ENCODE results near the gene FMO4.
"Not testable (repeated sequence)": the region's sequence is repeated elsewhere in the genome, so short reads cannot be mapped to it uniquely, and the experiment has no call there.

The FMO4 gene

GRCh38 chr1:171372418-171373084 is 58.6 kb downstream of the FMO4 start:
- H3K4me1 ChIP-seq, result no peaks in the 10 kb centered on the region
- H3K9ac ChIP-seq, result no peak overlapping the region
- H3K9me3 ChIP-seq (ENCODE audit: control insufficient read depth, low read length), result no peaks in the 10 kb centered on the region
- peak overlapping the region; percentile 42 for H3K27ac ChIP-seq
- no peak overlapping the region for H2AFZ ChIP-seq
- no peak overlapping the region for H3K4me2 ChIP-seq (ENCODE audit: low read length)
- H3K27me3 ChIP-seq (ENCODE audit: control insufficient read depth, insufficient read depth, low read length), result no peaks in the 10 kb centered on the region
- TF ChIP-seq CTCF (IDR thresholded peaks at IDR 0.05), result no peak
- no peak overlapping the region for H3K4me3 ChIP-seq (ENCODE audit: low read depth, low read length)
- no peaks in the 10 kb centered on the region for H3K79me2 ChIP-seq
- H3K36me3 ChIP-seq (ENCODE audit: control insufficient read depth, insufficient read depth, low read length), result no peaks in the 10 kb centered on the region

- not testable (repeated sequence) for H3K4me2 ChIP-seq (ENCODE audit: low read length); H2AFZ ChIP-seq; H3K27me3 ChIP-seq (ENCODE audit: control insufficient read depth, insufficient read depth, low read length); H3K36me3 ChIP-seq (ENCODE audit: control insufficient read depth, insufficient read depth, low read length); H3K9me3 ChIP-seq (ENCODE audit: control insufficient read depth, low read length); H3K9ac ChIP-seq; H3K4me1 ChIP-seq; H3K4me3 ChIP-seq (ENCODE audit: low read depth, low read length); H3K27ac ChIP-seq; H3K79me2 ChIP-seq
These were observed 59.6 kb downstream of the FMO4 start for GRCh38 chr1:171373357-171374122.

GRCh38 chr1:171379846-171380245 is 65.9 kb downstream of the FMO4 start:
- Histone ChIP-seq H3K9me3 (ENCODE audit: control insufficient read depth, low read length) (no peaks in the 10 kb centered on the region), H3K27me3 (ENCODE audit: control insufficient read depth, insufficient read depth, low read length) (no peaks in the 10 kb centered on the region), H3K9ac (no peak overlapping the region), H3K79me2 (no peaks in the 10 kb centered on the region), H3K36me3 (ENCODE audit: control insufficient read depth, insufficient read depth, low read length) (no peaks in the 10 kb centered on the region), H3K27ac (no peak overlapping the region), H3K4me2 (ENCODE audit: low read length) (no peak overlapping the region), H2AFZ (no peak overlapping the region), H3K4me1 (no peaks in the 10 kb centered on the region), H3K4me3 (ENCODE audit: low read depth, low read length) (no peak overlapping the region)
- no peak for TF ChIP-seq CTCF (IDR thresholded peaks at IDR 0.05)

GRCh38 chr1:171381866-171382210 is 67.9 kb downstream of the FMO4 start:
- H3K4me1 ChIP-seq, result no peaks in the 10 kb centered on the region
- no peaks in the 10 kb centered on the region for H3K36me3 ChIP-seq (ENCODE audit: control insufficient read depth, insufficient read depth, low read length)
- H3K9ac ChIP-seq, result no peak overlapping the region
- no peak overlapping the region for H3K4me2 ChIP-seq (ENCODE audit: low read length)
- no peak for TF ChIP-seq CTCF (IDR thresholded peaks at IDR 0.05)
- H3K79me2 ChIP-seq, result no peaks in the 10 kb centered on the region
- no peaks in the 10 kb centered on the region for H3K27me3 ChIP-seq (ENCODE audit: control insufficient read depth, insufficient read depth, low read length)
- H3K4me3 ChIP-seq (ENCODE audit: low read depth, low read length), result no peak overlapping the region
- H3K27ac ChIP-seq, result no peak overlapping the region
- H3K9me3 ChIP-seq (ENCODE audit: control insufficient read depth, low read length), result no peaks in the 10 kb centered on the region
- H2AFZ ChIP-seq, result no peak overlapping the region

GRCh38 chr1:171384496-171384895 is 70.5 kb downstream of the FMO4 start:
- no peak overlapping the region for H3K4me3 ChIP-seq (ENCODE audit: low read depth, low read length)
- no peaks in the 10 kb centered on the region for H3K9me3 ChIP-seq (ENCODE audit: control insufficient read depth, low read length)
- H3K9ac ChIP-seq, result no peak overlapping the region
- H3K27me3 ChIP-seq (ENCODE audit: control insufficient read depth, insufficient read depth, low read length), result no peaks in the 10 kb centered on the region
- H2AFZ ChIP-seq, result no peak overlapping the region
- no peak overlapping the region for H3K27ac ChIP-seq
- no peak for TF ChIP-seq CTCF (IDR thresholded peaks at IDR 0.05)
- H3K4me2 ChIP-seq (ENCODE audit: low read length), result no peak overlapping the region
- H3K36me3 ChIP-seq (ENCODE audit: control insufficient read depth, insufficient read depth, low read length), result no peaks in the 10 kb centered on the region
- no peaks in the 10 kb centered on the region for H3K79me2 ChIP-seq
- H3K4me1 ChIP-seq, result no peaks in the 10 kb centered on the region

Data from parathyroid adenoma (tissue), 2 donors.